Skin epidermis (tissue), 12 donors: ENCODE measurements around the gene CD93.

Experiments used
- H3K27ac ChIP-seq, 21 experiments: fragments of 200-600 bp; sonication (generic) in 11 of 21; one replicate each; pipeline ENCODE4 v1.5.0; 2020; ENCODE audit warnings: mild to moderate bottlenecking in 3 of 21, inconsistent platforms in 2 of 21, moderate library complexity in 2 of 21
- H3K4me3 ChIP-seq, 7 experiments: fragments of 200-600 bp; sonication (generic) in 2 of 7; one replicate each; pipeline ENCODE4 v1.5.0; 2020; ENCODE audit warnings: inconsistent platforms in 2 of 7, mild to moderate bottlenecking in 2 of 7, moderate library complexity in 1 of 7

The CD93 gene

DNA sequence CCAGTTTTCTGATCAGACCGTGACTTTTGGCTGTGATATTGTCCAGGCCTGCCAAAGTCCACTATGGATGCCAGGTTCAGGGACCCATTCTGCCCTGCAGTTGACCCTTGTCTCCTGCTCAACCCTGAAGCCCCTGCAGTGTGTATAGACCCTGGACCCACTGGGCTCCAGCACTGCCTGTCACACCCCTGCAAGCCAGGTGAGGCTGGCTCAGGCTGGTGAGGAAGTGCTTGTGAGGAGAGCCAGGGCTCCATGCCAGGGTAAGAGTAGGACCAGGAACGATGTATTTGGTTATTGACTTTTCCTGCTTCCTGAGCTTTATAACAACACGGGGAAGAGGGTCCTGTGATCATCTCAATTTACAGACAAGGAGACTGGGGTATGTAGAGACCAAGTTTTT lies 19.1 kb upstream of the CD93 start:
- H3K4me3 ChIP-seq: no peak overlapping the region
- H3K27ac ChIP-seq: peak overlapping the region in 9 of 21 experiments; percentile 3 to 53 (median 22)

DNA sequence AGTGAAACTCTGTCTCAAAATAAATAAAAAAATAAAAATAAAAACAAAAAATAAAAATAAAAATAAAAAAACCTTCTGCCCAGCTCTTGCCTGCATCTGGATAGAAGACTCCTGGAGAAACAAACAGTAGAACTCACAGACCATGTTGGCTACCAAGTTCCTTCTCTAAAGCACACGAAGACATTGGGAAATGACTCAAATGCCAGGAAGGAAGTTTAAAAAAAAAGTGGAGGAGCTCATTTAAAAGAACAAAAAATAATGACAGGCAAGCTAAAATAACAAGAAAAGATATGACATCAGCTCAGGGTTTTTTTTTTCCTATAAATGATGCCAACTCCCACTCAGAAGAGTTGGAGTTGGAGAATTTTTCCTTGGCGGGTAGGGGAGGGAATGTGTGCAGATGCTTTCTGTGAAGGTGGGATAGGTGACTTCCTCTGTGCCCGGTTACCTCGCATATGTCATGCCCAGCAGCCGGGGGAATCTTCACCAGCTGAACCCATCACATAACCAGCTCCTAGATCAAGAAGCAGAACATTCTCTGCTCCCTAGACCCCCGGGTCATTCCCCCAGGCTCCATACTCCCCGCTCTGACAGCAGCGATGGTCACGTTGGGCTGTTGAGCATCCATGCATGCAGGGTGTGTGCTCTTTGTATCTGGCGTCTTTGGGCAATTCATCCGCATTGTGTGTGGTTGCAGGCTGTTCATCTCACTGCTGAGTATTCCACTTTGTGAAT lies 17.3 kb upstream of the CD93 start:
- H3K27ac ChIP-seq: peak overlapping the region in 19 of 21 experiments; percentile 30 to 82 (median 60)
- no peak overlapping the region for H3K4me3 ChIP-seq

DNA sequence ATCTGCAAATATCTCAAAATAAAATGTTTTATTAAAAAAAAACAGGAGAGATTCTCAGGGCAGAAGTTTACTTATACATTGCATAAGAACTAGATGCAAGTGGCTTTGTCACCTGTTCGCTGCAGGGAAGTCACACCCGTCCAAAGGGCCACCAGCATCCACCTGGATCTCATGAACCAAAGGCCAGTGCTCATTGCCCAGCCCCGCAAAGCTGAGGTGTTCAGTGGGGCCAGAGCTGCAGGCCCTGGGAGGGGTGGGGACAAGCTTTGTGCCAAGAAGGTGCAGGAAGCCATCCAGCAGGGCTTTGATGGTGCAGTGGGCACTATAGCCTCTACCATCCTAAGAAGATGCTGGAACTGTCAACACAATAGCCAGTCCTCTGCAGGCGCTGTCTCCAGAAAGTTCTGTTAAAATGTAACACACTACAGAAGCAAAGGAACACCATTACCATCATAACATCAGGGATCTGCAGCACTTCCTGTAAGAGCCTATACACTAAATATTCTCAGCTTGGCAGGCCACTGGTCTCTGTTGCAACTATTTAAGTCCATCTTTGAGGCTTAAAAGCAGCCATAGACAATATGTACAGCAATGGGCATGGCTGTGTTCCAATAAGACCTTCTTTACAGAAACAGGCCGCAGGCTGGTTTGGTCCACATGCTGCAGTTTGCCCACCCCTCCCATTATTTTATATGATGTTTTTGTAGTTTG lies 15.7 kb upstream of the CD93 start:
- H3K27ac ChIP-seq: peak overlapping the region in 16 of 21 experiments; percentile 39 to 82 (median 60)
- no peak overlapping the region for H3K4me3 ChIP-seq

DNA sequence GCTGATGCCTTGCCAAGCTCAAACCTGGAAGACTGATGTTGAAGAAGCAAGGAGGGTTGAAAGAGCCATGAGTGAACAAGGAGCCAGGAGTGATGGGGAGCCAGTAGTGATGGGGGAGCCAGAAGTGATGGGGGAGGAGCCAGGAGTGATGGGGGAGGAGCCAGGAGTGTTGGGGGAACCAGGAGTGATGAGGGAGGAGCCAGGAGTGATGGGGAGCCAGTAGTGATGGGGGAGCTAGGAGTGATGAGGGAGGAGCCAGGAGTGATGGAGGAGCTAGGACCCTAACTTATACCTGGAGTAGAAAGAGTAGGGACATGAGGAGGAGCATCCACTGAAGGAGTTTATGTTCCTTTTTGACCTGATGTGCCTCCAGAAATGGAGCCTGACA lies 14.6 kb upstream of the CD93 start:
- Histone ChIP-seq H3K27ac (peak overlapping the region in 5 of 21 experiments; percentile 18 to 81 (median 57)), H3K4me3 (no peak overlapping the region)

DNA sequence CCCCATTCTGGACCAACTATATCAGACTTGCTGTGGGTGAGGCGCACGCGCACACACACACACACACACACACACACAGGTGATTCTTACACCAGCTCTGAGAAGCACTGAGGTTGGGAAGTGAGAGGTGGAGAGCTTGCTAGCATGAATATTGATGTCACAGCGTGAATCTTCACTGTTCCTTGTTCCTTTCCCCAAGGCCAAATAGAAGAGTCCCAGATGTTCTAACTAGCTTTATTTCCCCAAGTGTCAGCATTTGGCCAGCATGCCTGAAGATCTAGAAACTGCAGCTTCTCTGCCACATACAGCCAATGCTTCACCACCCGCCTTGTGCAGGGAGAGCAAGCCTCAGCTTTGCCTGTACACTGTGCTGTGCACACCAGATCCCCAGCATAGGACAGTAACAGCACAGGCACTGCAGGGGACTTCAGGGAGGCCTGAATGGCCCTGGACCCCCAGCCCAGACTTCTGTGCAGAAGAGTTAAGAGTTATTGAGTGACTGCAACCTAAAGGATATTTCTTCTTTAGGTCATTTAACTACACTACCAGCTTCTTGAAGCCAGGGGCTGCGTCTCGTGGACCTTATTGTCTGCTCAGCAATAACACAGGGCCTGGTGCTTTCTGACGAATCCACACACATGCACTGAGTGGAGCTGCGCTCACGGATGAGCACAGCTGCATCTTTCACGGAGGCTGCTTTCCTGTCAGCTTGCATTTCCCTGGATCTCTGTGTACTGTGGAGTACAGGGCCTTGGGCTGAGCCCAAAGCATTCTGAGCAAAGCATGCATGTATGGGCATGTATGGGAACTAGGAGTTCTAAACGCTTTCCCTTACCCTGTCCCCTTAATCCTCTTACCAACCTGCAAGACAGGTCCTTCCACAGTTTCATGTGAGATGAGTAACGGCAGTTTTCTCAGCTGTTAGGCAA lies 13.9 kb upstream of the CD93 start:
- Histone ChIP-seq H3K27ac (peak overlapping the region in 20 of 21 experiments; percentile 19 to 82 (median 70)), H3K4me3 (no peak overlapping the region)

DNA sequence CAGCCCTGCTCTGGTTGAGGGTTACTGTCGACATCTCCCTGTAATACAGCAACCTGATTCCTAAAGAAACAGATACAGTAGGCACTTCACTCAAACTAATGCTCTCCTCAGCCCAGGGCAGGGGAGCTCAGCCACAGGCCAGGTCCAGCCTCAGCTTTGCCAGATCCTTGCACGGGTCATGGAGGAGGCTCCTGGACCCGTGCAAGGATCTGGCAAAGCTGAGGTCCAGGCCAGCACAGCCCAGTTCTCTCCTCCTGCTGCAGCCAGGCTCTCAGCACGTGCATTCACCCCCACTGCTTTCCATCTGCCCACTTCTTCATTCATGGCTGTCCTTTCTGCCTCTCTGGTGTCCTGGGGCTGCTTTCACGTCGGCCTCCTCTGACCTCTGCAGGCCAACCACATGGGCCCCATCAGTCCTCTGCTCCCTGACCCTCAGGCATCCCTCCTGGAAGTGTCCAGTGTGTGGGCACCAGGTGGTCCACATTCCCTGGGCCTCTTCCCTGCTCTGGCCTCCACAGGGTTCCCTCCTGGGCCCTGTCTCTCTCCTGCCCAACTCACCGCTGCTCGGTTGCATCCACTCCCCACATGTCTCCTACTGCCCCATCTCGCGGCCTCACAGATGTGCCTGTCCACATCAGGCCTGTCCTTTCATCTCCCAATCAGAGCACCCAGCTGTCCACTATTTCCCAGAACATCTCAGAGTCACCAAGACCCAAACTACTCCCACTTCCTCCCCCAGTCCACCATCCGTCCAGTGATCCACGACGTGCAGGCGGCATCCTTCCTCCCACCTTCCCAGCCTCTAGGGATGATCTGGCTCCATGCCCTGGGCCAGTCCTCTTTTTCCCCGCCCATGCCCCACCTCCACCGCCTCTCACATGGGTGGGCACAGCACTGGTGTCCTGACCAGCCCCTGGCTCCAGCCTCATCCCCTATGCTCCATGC lies 11.8 kb upstream of the CD93 start:
- H3K27ac ChIP-seq: peak overlapping the region in 20 of 21 experiments; percentile 14 to 86 (median 68)
- H3K4me3 ChIP-seq: no peak overlapping the region

DNA sequence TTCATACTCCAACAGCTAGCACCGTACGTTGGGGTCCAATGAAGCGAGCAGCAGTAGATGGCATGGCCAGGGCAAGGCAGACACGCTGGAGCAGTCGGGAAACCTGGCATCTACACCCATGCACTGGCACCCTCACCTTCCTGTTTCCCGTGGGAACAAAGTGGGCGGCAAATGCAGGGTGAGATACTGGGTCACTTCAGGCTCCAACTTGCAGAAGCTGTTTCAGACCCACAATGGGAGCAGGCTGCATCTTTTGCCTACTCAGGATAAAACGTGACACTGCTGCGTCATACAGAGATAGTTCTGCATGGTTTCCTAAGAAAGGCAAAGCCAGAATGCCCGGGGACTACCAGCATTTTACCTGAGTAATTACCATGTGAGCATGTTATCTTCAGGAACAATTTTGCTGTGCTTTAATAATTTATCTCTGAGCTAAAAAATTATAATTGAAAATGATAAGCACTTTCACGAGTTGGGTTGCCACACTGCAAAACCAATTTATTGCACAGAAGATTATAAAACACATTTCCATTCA lies 10.9 kb upstream of the CD93 start:
- Histone ChIP-seq H3K4me3 (no peak overlapping the region), H3K27ac (peak overlapping the region in 20 of 21 experiments; percentile 26 to 86 (median 78))

DNA sequence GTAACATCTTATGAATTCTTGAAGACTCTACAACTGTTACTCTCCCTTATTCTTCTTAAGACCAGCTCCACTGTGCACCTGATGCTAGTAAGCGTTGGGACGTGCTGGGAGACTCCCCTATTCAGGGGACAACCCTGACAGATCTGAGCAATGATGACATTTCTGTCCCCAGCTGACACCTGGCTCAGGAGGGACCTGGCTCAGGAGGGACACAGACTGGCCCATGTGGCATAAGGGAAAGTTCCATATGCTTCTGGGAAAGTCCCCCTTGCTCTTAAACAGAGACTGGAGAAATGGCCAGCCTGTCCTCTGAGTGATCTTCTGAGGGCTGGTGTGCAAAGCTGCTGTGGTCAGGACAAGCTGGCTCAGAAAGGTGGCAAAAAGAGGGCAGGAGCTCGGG lies 10.0 kb upstream of the CD93 start:
- H3K27ac ChIP-seq: peak overlapping the region in 20 of 21 experiments; percentile 26 to 86 (median 78)
- no peak overlapping the region for H3K4me3 ChIP-seq

DNA sequence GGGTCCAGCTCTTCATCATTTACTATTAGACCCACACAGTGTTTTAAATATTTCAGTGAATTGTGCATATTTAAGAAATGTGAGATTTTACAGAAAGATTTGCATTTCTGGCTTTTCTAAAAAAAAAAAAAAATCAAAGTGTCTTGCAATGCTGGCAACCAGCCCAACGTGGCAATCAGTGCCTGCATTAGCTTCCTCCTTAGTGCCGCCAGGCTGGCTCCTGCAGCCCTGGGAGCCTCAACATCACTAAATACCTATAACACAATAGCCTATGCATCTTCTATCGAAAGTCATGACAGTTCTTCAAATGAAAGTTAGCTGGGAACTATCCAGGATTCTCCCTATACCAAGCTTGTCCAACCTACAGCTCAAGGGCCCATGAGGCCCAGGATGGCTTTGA lies 9.4 kb upstream of the CD93 start:
- H3K27ac ChIP-seq: peak overlapping the region in 19 of 21 experiments; percentile 46 to 85 (median 75)
- no peak overlapping the region for H3K4me3 ChIP-seq

DNA sequence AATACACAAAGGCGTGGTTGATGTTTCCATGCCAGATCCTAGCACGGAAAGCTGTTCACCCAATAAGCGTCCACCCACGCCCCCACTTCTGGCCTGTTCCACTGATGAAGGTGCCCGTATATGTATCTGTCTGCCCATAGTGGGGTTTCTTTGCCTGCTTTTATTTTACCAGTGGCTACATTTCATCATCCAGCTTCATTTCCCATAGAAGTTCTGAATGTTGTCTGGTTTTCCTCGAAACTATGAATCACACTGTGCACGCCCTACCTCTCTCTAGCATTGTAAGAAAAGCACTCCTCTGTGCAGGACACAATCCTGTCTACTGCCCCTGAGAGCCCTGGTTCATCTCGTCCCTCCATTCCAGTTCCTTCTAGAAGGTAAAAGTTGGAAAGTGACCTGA lies 8.8 kb upstream of the CD93 start:
- Histone ChIP-seq H3K4me3 (no peak overlapping the region), H3K27ac (peak overlapping the region in 20 of 21 experiments; percentile 14 to 85 (median 76))

DNA sequence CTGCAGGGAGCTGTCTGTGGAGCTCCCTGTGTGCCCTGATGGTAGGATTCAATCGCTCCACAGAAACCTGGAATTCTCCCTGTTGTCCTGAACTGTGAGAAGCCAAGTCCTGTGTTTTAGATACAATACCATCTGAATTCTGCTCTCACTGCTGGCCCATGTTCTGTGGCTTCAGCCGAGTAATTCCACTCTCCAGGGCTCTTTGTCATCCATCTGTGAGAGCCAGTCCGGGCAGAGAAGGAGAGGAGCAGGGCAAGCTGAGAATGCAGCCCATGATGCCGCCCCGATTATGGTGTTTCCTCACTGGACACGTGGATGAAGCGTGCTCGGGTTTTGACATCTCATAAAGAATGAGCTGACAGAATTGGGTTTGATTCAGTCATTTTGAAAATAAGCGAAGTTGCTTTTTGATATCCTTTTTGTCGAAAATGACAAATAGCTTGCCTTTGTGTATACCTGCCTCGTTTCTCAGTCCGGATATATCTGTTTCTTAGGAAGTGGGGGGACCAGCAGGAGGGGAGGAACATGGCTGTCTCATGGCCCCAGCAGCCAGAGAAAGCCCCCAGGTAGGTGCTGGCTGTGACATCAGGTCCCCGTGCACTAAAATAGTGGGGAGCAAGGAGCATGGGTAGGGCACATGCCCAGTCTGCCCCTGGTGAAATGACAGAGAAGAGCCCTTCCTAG lies 8.2 kb upstream of the CD93 start:
- H3K27ac ChIP-seq: peak overlapping the region in 18 of 21 experiments; percentile 14 to 85 (median 76)
- no peak overlapping the region for H3K4me3 ChIP-seq

DNA sequence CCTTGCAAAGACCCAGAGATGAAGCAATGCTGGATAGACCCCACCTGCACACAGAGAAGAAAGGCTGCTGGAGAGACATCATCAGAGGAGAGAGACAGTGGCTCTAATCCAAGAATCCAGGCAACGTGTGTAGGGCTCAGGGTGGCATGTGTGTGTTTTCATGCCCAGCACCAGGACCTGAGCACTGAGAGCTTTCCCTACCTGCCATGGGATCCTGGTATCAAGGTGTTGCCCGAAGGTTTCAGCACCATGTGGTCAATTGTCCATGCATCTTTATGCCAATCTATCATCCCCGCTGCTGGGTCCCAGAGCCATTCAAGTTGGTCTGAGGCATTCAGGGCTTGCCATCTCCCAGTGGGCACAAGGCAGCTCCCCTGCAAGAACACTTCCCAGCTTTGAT lies 7.5 kb upstream of the CD93 start:
- Histone ChIP-seq H3K4me3 (no peak overlapping the region), H3K27ac (peak overlapping the region in 4 of 21 experiments; percentile 47 to 85 (median 72))

DNA sequence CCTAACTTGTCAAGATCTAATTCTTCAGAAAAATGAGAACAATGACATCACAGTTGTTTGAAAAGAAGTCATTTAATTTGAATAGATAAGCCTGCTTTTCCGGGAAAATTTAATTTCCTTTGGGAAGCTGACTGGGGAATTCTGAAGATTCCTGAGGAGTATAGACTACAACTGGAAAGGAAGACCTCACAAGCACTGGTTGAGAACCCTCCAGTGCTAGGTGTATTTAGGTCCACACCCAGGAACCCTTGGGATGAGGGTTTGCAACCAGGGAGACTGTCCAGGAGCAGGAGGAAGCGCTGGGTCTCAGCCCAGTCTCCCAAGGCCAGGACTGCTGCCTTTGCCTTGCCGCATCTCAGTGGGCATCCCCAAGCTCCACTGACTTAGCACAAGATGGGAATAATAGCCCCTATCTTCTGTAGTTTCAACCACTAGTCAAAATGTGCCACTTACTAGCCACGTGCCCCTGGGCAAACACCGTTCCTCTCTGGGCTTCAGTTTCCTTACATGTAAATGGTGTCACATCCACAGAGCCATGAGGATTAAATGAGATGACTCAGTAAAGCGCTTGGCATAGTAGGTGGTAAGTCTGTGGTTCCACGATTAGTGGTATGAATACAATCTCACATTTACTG lies 6.9 kb upstream of the CD93 start:
- Histone ChIP-seq H3K4me3 (no peak overlapping the region), H3K27ac (peak overlapping the region in 2 of 21 experiments; percentile 16 to 19)

DNA sequence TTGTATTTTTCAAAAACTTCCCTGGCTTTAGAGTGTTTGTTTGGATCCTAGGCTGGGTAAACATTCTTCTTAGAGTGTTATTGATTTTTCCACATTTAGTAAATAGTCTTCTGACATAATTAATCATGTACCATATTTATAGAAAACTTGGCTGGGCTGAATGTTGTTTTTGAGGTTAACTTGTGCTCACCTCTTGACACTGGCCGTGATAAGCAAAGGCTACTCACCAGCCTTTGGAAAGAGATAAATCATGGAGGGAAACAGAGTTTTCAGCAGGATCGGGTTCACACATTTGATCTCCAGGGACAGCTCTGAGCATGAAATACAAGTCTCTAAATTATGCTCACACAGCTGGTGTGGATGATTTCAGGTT lies 6.2 kb upstream of the CD93 start:
- H3K27ac ChIP-seq: peak overlapping the region in 3 of 21 experiments; percentile 14 to 23 (median 19)
- no peak overlapping the region for H3K4me3 ChIP-seq

DNA sequence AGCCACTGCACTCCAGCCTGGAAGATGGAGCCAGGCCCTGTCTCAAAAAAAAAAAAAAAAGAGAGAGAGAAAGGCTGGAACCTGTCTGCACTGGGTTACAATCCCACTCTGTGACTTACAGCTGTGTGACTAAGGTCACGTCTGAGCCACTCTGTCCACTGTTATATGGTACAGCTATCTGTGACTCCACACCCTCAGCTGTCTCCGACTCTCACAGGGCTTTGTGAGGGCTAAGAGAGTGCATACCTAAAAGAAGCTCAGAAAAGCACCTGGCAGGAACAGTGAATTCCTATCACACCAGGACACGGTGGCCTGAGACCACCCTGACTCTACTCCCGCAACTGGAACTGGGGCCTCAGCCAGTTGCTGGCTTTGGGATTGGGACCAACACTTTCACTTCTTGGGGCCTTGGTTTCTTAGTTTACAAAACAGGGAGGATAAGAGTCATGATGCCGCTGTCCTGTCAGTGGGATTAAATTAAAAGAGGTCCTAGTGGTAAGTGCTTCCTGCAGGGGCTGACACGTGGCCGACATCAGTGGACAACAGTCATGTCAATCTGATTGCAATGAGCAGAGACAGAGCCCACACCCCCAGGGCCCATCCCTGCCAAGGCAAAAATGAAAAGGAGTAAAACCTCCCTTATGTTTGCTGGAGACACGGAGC lies 5.7 kb upstream of the CD93 start:
- Histone ChIP-seq H3K4me3 (no peak overlapping the region), H3K27ac (peak overlapping the region in 4 of 21 experiments; percentile 3 to 23 (median 16))

DNA sequence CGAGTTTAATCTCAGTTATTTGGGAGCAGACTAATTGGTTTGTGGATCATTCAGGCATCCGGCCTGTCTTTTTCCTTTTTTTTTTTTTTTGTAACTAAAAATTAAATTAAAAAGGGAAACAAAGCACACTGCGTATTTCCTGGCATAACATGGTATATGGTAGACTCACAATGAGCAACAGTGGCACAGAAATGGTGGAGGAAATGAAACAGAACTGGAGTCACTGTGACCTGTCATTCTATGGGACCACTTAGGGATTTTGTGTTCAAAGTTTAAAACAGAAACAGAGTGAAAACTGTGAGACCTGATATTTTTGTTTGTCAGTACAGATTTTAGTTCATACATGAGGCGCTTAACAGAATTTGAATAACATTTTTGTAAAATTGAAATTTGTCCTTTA lies 4.8 kb upstream of the CD93 start:
- Histone ChIP-seq H3K4me3 (no peak overlapping the region), H3K27ac (no peak overlapping the region)

DNA sequence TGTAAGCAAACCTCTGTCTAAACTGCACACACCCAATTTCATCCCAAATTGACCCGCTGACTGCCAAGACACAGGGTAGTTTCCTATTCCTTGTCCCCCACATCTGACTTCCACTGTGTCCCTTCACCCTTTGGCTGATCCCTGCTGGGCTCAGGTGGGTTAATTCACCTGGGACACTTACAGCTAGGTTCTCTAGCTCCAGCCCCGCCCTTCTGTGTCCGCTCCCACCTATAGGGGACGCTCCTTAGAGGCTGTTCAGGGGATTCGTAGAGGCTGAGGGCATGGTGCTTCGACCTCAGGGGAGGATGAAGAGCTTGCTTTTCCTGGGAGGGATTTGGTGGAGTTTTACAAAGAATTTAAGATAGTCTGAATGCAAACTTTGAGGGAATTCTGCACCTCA lies 4.0 kb upstream of the CD93 start:
- Histone ChIP-seq H3K4me3 (no peak overlapping the region), H3K27ac (no peak overlapping the region)
